ENCODE results near the gene PPFIA3. TPM values are rescaled to one million over a fixed set of nuclear protein-coding genes. Genes with fewer than 3 reads are reported as not detected.

PPFIA3 gene
- total and polyA plus RNA-seq, 2 of the 4 experiments (the other 2 are of a cell fraction), result 0.90 to 2.4 TPM

DNA sequence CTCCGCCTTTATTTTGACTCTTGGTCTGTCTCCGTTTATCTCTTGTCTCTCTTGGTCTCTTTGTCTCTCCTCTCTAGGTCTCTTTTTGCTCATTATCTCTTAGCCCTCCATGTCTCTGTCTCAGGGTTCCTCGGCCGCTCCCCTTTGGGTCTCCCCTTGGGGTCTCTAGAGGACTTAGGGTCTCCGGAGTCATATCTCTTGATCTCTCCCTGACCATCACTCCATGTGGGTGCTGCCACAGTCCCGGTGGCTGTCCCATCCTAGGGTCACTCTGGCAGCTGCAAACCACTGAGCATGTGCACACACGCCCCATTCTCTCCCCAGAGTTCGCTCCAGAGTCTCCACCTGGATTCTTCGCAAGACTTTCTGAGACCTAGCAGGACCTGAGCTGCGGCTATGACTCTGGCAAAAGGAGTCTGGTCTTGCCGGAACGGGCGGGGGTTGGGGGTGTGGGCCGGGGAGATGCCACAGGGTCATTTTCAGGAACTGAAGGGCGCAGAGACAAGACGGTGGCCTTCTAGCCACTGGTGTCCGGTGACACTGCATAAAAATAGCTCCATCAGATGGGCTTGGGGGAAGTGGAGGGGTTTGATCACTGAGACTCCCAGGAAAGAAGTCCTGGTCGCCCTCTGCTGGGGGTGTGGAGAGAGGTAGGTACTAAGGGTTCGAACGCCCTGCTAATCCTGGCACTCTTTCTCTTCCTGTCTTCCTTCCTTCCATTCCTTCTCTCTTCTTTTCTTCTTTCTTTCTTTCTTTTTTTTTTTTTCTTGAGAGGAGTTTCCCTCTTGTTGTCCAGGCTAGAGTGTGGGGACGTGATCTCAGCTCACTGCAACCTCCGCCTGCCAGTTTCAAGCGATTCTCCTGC lies 45.6 kb upstream of the PPFIA3 start:
- WGBS, 2 experiments (ENCODE audit: extremely low coverage in 2 of 2, insufficient read length in 1 of 2), result 77% methylated on average over 10 of the region's 23 CpGs; no CpG with 5 or more reads in 1 of the 2 experiments
- no peak overlapping the region for H2BK15ac ChIP-seq (ENCODE audit: low read depth, low read length)
- H3K14ac ChIP-seq (replicated peaks; ENCODE audit: low read depth, low read length), result no peak overlapping the region
- no peaks in the 10 kb centered on the region for H3K79me1 ChIP-seq (ENCODE audit: low read depth in 1 of 2, low read length in 2 of 2)
- TF ChIP-seq MXI1 (IDR thresholded peaks at IDR 0.05; ENCODE audit: borderline replicate concordance, low read depth, low read length) (no peak), SMC3 (IDR thresholded peaks at IDR 0.05; ENCODE audit: low read depth, low read length) (0 out of 2 replicates have a peak, but pooled peaks have one; percentile 12), RAD21 (IDR thresholded peaks at IDR 0.05; ENCODE audit: low read length) (peak; percentile 35), MAZ (IDR thresholded peaks at IDR 0.05; ENCODE audit: borderline replicate concordance, low read depth, low read length) (no peak), RCOR1 (IDR thresholded peaks at IDR 0.05; ENCODE audit: insufficient replicate concordance, low read length) (no peak), MAFK (IDR thresholded peaks at IDR 0.05; ENCODE audit: low read depth, low read length) (no peak), CHD1 (IDR thresholded peaks at IDR 0.05; ENCODE audit: low read depth, low read length) (no peak), POLR2A (IDR thresholded peaks at IDR 0.05; ENCODE audit: low read depth, low read length) (no peak)
- TF ChIP-seq, protein P1, sequence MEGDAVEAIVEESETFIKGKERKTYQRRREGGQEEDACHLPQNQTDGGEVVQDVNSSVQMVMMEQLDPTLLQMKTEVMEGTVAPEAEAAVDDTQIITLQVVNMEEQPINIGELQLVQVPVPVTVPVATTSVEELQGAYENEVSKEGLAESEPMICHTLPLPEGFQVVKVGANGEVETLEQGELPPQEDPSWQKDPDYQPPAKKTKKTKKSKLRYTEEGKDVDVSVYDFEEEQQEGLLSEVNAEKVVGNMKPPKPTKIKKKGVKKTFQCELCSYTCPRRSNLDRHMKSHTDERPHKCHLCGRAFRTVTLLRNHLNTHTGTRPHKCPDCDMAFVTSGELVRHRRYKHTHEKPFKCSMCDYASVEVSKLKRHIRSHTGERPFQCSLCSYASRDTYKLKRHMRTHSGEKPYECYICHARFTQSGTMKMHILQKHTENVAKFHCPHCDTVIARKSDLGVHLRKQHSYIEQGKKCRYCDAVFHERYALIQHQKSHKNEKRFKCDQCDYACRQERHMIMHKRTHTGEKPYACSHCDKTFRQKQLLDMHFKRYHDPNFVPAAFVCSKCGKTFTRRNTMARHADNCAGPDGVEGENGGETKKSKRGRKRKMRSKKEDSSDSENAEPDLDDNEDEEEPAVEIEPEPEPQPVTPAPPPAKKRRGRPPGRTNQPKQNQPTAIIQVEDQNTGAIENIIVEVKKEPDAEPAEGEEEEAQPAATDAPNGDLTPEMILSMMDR (conservative IDR thresholded peaks at IDR 0.05; ENCODE audit: low read depth, low read length), result peak; percentile 15; the same call in 1 of the 2 replicates
- TF ChIP-seq, protein P2, sequence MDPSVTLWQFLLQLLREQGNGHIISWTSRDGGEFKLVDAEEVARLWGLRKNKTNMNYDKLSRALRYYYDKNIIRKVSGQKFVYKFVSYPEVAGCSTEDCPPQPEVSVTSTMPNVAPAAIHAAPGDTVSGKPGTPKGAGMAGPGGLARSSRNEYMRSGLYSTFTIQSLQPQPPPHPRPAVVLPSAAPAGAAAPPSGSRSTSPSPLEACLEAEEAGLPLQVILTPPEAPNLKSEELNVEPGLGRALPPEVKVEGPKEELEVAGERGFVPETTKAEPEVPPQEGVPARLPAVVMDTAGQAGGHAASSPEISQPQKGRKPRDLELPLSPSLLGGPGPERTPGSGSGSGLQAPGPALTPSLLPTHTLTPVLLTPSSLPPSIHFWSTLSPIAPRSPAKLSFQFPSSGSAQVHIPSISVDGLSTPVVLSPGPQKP (IDR thresholded peaks at IDR 0.05; ENCODE audit: borderline replicate concordance, low read depth, low read length), result no peak
- no peaks in the 10 kb centered on the region for H4K20me1 ChIP-seq (ENCODE audit: insufficient read depth, low read length)
- DNase-seq (no peak), ATAC-seq (ENCODE audit: low read depth) (peak; percentile 35; the same call in 1 of the 2 replicates)
- H3K4me3 ChIP-seq (ENCODE audit: insufficient read depth, low read depth, low read length), result no peak overlapping the region
- no peak overlapping the region for H4K91ac ChIP-seq (ENCODE audit: insufficient read depth, low read depth, low read length)
- H4K5ac ChIP-seq (ENCODE audit: low read depth, low read length), result no peak overlapping the region
- dilution Hi-C loops (cut with HindIII; ENCODE audit: low sequenced_read_pairs, unreplicated experiment) (no loop called here), intact Hi-C loops (cut with micrococcal nuclease) (loop anchor here (5.0 kb wide), 1 partner anchor 81 kb away; the partner anchor contains the start of genes GYS1 and RUVBL2), in situ Hi-C loops (cut with MboI; ENCODE audit: low sequenced_read_pairs) (no loop called here)
- no peaks in the 10 kb centered on the region for H3K36me3 ChIP-seq (ENCODE audit: control insufficient read depth, insufficient read depth, low read length)
- H3K4me2 ChIP-seq (ENCODE audit: low read depth, low read length), result no peak overlapping the region
- H3K23ac ChIP-seq (ENCODE audit: low read depth, low read length), result no peak overlapping the region
- peaks cover 36% of the 10 kb centered on the region for H3K27me3 ChIP-seq (ENCODE audit: control insufficient read depth, insufficient read depth, low read length)
- no TSS peak for BruUV-seq (replicated peaks)
- H2AFZ ChIP-seq (replicated peaks; ENCODE audit: low read length, poor library complexity), result no peak overlapping the region
- no peak overlapping the region for H3K27ac ChIP-seq (ENCODE audit: insufficient read depth, low read length)
- H2BK5ac ChIP-seq (ENCODE audit: low read depth, low read length, poor library complexity, severe bottlenecking), result no peak overlapping the region
- H2AK5ac ChIP-seq (ENCODE audit: low read depth, low read length), result no peak overlapping the region
- H3K9me3 ChIP-seq (ENCODE audit: control insufficient read depth, insufficient read depth, low read length), result peaks cover 18% of the 10 kb centered on the region
- no peak overlapping the region for H3K18ac ChIP-seq (ENCODE audit: low read depth, low read length)
- H3K4me1 ChIP-seq (ENCODE audit: control insufficient read depth, insufficient read depth, low read length), result no peaks in the 10 kb centered on the region
- no peak overlapping the region for H3K9ac ChIP-seq (ENCODE audit: low read depth, low read length)
- H3K9me1 ChIP-seq (ENCODE audit: insufficient read depth, low read length), result no peaks in the 10 kb centered on the region
- H2BK20ac ChIP-seq (ENCODE audit: low read depth, low read length), result no peak overlapping the region
- no peak overlapping the region for H3K4ac ChIP-seq (ENCODE audit: low read depth, low read length)
- ChIA-PET POLR2A (ENCODE audit: unreplicated experiment) (no interaction called here), CTCF (interaction anchor here (0.8 to 1.8 kb wide), 6 partner anchors 9 to 80 kb away, joined by 3 to 7 read pairs (median 4); partner anchors contain the start of genes GYS1, NTF4 and RUVBL2)
- H2BK120ac ChIP-seq (ENCODE audit: low read depth, low read length), result no peak overlapping the region
- no peak overlapping the region for H3K56ac ChIP-seq (ENCODE audit: extremely low read depth, insufficient read depth, low read length)
- H4K8ac ChIP-seq (ENCODE audit: low read depth in 2 of 2, low read length in 2 of 2), result no peak overlapping the region
- no peak overlapping the region for H2AK9ac ChIP-seq (replicated peaks; ENCODE audit: low read depth, low read length, poor library complexity)
